GM10266 (cell line): ENCODE data around the gene CAV1.
"Not testable (repeated sequence)": the region's sequence is repeated elsewhere in the genome, so short reads cannot be mapped to it uniquely, and the experiment has no call there.

Experiments
- DNase-seq: peaks from one replicate; pipeline ENCODE4 v3.0.0; 2012; ENCODE audit errors: extremely low spot score
- TF ChIP-seq, protein P1 (sequence below): IDR thresholded peaks from 2 replicates; pipeline ENCODE4 v1.5.1; 2012; ENCODE audit warnings: mild to moderate bottlenecking, low read depth; ENCODE audit not compliant: control insufficient read depth, insufficient read depth; ENCODE audit errors: missing control alignments

CAV1 gene, protein sequence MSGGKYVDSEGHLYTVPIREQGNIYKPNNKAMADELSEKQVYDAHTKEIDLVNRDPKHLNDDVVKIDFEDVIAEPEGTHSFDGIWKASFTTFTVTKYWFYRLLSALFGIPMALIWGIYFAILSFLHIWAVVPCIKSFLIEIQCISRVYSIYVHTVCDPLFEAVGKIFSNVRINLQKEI

DNA sequence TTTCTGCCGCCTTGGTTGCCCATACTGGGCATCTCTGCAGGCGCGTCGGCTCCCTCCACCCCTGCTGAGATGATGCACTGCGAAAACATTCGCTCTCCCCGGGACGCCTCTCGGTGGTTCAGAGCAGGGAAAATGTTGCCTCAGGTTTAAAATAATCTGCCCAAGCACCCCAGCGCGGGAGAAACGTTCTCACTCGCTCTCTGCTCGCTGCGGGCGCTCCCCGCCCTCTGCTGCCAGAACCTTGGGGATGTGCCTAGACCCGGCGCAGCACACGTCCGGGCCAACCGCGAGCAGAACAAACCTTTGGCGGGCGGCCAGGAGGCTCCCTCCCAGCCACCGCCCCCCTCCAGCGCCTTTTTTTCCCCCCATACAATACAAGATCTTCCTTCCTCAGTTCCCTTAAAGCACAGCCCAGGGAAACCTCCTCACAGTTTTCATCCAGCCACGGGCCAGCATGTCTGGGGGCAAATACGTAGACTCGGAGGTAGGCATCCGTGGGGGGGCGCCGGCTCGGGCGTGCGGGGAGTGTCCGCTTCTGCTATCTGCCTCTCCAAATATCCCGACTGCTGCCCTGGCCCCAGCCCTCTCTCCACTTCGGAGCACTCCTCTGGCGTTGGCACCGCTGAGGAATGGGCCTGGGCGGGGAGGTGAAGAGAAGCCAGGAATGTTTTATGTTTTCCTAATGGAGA lies at the start of gene CAV1:
Gene CAV1 (plus strand): TSS at position 428 of the 689 bp plus-strand sequence. CDS start 27 bp downstream, at position 455.
- peak; percentile 54 for DNase-seq
- TF ChIP-seq, protein P1, sequence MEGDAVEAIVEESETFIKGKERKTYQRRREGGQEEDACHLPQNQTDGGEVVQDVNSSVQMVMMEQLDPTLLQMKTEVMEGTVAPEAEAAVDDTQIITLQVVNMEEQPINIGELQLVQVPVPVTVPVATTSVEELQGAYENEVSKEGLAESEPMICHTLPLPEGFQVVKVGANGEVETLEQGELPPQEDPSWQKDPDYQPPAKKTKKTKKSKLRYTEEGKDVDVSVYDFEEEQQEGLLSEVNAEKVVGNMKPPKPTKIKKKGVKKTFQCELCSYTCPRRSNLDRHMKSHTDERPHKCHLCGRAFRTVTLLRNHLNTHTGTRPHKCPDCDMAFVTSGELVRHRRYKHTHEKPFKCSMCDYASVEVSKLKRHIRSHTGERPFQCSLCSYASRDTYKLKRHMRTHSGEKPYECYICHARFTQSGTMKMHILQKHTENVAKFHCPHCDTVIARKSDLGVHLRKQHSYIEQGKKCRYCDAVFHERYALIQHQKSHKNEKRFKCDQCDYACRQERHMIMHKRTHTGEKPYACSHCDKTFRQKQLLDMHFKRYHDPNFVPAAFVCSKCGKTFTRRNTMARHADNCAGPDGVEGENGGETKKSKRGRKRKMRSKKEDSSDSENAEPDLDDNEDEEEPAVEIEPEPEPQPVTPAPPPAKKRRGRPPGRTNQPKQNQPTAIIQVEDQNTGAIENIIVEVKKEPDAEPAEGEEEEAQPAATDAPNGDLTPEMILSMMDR = peak; percentile 22

DNA sequence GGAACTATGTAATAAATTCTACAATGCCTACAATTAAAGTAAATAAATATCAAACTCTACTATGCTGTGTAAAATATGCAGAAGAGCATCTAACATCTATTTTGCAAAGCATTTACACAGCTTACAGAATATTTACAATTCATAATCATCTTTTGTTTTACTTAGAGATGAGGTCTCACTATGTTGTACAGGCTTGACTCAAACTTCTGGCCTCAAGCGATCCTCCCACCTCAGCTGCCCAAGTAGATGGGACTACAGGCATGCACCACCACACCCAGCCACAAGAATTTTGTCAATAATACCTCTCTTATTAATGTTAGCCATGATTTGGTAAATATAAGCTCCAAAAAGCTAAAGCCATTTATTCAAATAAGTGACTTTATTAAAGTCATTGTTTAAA lies 47.2 kb upstream of the CAV1 start:
- no peak for DNase-seq
- TF ChIP-seq, protein P1 = no peak

DNA sequence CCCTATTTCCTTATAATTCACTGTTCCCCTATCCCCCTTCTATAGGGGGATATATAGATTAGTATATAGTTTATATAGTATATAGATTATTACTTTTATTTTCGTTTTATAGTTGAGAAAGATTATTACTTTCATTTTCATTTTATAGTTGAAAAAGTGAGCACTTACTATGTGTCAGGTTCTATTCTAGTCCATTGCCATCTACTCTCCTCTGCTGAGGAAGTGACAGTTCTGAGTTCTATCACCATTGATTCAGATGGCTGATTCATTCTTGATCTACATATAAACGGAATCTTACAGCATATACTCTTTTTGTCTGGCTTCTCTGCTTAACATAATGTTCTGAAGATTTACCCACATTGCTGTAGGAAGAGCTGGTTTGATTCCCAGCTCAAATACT lies 46.0 kb upstream of the CAV1 start:
- no peak for DNase-seq
- TF ChIP-seq, protein P1 = no peak

DNA sequence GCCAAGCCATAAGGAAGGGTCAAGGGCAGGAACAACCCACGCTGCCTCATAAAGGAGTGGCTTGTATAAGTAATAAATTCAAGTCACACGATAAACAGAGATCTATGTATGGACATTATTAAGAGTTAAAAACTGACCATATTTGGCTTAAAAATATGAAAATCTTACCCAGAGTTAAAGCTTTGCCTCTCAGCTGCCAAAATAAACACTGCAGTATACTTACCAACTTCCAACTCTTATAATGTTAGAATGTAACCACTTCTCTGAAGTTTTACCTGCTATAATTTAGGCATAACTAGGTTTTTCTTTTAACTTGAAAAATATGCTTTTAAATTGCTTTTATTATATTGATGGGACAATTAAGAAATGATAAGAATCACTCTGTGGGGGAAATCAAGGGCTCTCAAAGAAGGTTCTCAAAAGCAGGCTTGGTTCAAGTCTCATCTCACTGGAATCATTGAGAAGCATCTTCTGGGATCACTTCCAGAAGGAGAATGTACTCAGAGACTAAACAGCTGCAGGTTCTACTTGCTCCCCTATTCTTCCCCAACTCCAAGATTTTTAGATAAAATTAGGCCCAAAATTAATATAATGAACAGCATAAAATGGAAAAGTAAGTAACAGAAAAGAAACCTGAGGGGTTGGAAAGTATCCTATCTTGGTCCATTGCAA lies 41.4 kb upstream of the CAV1 start:
- DNase-seq = no peak
- TF ChIP-seq, protein P1 = no peak

DNA sequence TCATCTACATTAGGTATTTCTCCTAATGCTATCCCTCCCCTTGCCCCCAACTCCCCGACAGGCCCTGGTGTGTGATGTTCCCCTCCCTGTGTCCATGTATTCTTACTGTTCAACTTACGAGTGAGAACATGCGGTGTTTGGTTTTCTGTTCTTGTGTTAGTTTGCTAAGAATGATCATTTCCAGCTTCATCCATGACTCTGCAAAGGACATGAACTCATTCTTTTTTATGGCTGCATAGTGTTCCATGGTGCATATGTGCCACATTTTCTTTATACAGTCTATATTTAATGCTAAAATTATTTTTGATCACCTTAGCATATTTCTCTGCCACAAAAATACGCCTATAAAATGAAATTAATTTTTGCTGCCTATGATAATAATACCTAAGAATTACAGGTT lies 40.4 kb upstream of the CAV1 start:
- DNase-seq = not testable (repeated sequence)

DNA sequence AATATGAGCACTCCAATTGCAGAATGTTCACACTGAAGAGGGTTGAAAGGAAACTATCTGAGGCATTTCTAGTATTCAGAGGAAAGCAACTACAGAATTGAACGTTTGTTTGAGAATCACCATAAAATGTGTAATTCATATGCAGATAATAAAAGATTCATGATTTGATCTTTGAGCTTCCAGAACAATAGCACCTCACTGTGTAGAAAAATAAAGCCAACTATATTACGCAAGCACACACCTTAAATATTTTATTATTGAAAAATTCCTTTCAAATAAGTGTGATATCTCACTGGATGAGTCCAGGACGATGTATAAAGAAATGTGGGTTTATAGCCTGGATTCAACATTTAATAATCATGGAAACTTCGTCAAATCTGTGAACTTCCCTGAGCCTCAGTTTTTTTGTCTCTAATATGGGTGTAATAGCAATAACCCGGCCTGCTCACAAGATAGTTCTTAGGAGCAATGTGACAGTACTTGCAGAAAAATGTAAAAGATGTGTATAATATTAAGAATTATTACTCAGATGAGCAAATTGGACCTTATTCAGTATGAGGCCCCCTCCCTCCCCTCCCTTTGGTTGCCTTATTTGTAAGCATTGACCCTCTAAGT lies 36.8 kb upstream of the CAV1 start:
- TF ChIP-seq, protein P1 = no peak
- no peak for DNase-seq

DNA sequence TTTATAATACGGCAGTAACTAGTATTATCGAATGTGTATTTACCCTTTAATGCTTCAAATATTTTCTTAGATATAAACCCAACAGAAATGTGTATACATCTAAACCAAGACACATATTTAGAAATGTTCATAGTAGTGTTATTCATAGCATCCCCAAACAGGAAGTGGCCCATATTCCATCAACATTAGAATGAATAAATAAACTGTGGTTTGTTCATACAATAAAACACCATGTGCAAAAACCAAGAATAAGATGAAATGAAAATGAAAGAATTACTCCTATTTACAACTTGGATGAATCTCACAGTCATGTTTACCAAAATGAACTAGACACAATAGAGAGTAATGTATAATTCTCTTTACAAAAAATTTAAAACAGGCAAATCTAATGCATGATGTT lies 34.5 kb upstream of the CAV1 start:
- TF ChIP-seq, protein P1 = no peak
- no peak for DNase-seq
